NOMO-1 treated with DMSO at 0.1 percent for 48 hours (cell line): ENCODE data around the gene ZNF385B.

Experiments used
- DNase-seq: peaks from one replicate; lab custom pipeline; 2025; ENCODE audit not compliant: unreplicated experiment; lab: John Stamatoyannopoulos, UW

Gene ZNF385B

GRCh38 chr2:179686069-179686468, 175.3 kb downstream of the ZNF385B start:
- no peak for DNase-seq

DNA sequence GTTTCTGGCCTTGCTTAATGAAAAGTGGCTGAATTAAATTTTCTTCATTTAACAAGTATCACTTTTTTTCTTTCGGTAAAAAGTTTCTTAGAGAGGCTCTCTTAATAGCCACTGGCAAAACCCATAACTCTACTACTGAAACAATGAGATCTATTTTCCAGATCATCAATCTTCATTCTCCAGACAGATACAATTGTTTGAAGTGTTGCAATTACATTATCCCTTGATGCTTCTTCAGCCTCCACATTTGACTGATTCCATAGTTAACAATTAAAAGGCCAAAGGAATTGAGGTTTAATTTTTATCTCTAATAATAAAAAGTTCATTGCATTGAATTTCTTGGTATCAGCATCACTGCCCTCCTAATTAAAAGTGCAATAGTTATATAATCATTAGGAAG, 176.3 kb downstream of the ZNF385B start:
- no peak for DNase-seq

DNA sequence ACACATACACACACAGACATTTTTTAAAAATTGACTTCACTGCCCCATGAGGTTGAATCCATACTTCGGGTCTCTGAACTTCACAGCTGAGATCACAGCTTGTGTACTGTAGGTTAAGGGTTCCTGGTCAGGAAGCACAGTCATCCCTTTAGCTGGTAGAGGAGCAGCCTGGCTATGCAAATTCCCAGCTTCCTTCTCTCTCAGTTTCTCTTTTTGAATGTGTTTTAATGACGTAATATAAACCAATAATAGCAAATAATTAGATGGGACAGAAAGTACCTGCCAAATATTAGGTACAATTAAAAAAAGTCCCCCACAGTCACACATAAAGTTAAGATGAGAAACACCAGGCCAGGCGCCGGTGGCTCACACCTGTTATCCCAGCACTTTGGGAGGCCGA, 178.7 kb downstream of the ZNF385B start:
- DNase-seq: no peak

DNA sequence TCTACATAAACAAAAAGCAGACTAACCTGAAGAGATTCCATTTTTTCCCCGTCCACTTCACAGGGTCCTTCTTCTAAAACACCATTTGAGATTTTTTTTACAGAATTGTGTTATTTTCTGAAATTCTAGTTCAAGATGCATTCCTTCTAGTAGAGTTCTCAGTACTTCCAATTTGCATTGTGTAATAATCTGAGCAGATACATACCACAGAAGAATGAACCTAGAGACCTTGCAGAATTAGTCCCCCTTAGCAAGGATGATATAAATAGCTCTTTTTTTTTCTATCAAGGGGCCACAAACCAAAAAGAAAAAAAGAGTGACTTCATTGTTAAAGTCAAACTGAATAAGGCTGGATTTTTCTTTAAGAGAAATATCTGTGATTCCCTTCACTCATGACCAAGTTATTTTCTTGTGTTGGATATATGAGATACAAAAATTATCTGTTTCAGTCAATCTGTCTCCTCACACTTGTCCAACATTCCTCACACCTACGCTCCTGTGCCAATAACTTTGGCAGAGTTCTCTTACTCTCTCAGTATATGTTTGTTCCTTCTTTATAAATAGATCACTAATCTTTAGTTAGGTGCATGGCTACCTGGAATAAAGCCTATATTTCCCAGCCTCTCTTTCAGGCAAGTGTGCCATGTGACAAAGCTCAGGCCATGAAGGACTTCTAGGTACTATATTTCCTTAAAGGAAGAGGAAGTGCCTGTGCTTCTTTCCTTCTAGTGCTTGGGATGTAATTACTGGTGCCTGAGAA, 183.5 kb downstream of the ZNF385B start:
- no peak for DNase-seq

DNA sequence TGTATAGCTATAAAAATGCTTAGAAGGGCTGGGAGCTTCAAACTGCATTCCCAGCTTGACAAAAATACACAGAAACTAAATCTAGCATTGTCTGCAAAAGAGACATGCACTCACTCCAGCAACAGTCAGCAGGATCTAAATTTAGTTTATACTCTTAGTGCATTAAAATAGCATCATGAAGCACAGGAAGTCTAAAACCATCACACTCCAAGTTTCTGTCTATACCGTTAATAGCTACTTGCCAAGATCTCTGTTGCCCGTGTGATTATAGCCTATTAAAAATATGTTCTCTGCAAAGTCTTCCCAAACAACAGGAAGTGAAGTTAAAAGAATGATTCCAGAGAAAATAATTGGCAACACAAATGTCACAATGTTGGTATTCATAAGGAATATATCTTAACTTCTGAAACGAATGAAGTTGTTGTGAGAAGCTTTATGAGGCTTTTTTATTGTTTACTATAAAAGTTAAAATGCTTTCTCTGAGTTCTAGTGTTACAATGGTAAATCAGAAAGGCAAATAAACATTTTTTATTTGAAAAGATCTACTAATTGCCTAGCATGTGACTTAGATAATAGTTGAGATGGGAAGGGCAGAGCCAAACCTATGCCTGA, 184.2 kb downstream of the ZNF385B start:
- DNase-seq: no peak

- DNase-seq: no peak
Observed at GRCh38 chr2:179675435-179675834, 186.0 kb downstream of the ZNF385B start.

DNA sequence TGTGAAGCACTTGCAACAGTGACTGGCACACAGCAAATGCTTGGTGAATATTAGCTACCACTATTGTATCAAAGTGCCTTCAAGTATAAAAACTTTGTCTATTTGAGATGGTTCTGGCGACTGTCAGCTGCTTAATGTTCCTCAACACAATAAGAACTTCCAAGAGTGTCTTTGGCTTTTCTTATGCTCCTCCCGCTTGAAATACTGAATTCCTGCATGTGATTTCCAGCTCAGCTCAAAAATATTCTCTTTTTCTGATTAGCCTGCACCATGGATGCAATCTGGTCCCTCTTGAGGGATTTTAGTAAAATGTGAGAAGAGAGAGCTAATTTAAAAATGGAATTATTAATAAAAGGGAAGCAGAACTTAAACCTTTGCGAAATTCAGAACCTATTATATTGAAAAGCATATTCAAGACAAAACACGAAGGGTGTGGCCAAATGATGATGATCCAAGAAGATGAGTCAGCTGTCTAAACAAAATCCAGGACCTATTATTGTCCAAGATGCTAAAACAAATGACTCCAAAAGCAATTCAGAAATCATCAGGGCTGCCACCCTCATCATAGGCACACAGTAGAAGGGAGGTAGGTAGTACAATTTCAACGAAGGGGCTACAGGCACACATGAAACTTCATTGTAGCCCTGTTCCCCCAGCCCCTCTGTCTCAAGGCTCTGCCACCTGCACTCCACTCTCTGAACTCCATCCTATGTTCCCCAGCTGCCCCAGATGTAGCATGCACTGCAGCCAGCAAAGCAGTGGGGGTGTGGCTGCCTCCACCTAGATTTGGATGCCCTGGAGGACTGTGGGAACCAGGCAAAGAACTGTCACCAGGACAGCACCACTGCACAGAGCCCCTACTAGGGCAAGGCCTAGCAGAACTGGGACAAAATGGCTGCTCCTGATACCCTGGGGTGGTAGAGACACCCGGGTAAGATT, 190.1 kb downstream of the ZNF385B start:
- no peak for DNase-seq

DNA sequence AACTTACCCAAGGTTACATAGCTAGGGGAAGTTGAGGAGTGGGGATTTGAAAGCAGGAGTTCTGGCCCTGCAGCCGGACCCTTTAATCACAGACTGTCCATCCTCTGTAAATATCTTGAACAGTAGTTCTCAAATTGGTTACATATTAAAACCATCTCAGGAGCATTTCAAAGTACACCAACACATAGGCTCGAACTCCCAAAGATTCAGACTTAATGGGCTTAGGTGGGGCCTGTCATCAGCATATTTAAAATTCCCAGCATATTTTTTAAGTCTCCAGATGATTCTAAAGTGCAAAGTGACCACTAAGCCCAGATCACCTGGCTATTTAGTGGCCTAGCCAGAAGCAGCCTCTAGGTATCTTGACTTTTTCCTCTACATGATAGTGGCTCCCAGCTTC, 192.2 kb downstream of the ZNF385B start:
- no peak for DNase-seq

DNA sequence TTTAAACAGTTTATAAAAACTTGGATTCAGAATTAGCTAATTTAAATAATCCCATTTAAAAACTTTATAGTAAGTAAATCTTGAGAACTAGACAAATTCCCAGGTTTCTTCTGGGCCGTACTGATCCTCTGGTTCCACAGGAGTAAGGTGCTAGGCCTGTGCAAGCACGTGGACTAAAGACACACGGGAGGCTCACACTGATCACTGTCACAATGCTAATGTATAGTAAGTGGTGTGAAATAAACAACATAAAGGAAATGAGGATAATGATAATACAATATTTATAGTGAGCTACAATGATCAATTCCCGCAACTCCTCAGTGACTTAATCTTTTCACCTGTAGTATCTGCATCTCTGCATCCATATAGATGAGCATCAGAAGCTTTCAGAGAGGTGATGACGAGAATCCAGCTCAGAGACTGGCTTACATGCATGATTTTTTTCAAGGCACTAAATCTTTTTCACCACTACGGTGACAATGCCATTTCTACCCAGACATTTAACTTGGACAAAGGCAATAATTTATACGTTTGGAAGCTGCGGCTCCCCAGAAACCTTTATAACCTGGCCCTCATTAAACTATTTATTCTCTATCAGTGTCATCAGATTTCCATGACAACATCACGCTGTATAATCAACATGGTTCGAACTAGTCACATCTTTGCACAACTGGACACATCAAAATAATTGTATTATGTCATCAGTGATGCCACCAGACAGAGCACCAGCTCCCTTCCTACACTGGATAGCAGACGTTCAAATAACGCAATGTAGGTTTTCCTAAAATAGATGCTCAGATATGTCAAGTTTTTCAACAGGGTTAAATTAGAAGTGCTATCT, 196.2 kb downstream of the ZNF385B start:
- DNase-seq: no peak

DNA sequence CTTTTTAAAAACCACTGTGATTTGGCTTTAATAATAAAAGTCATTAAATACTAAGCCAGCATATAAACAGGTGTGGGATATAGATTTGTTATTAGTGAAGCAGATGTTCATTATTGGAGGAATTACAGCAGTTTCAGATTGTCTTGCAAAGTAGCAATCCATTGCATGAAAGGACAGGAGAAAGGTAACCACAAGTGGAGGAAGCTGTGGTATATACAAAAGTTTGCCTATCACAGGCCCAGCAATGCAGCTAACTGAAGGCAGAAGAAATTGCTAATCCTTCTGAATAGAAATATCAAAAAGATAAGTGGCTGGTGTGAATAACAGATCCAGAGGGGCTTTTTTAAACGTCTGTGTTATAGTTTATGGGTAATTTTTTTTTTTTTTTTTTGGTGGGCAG, 199.4 kb downstream of the ZNF385B start:
- DNase-seq: peak; percentile 16

- DNase-seq: no peak
Observed at GRCh38 chr2:179657068-179657595, 204.3 kb downstream of the ZNF385B start.

DNA sequence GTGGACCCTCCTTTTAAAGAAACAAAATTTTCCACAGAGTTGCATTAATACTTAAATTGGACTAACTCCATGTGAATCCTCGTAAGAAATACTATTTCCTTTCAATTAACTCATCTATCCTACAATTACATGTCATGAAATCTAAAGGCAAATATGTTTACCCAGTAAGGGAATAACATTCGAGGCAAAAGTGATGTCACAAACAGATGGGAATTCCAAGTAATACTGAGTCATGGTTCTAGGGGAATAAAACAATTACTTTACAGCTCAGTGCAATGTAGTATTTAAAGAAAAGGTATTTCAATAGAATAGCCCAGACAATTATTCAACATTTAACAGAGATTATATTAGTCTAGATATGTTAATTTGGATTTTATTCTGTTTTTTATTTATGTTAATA, 205.8 kb downstream of the ZNF385B start:
- DNase-seq: no peak

DNA sequence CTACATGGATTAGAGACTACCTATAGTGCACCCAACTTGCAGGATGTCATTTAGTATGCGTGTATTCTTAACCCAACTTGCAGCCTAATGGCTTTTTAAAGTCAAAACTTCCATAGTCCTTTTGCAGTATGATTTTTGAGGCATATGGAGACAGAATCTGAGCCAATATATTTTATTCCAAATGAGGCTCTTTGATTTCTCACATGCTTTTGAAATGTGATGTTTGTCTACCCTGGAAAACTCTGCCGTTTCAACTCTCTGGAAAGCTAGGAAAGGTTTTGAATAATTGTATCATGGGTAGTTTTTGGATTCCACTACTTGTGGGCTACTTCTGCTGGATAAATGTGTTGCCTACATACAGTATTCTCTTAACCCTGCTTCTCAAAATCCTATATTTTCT, 206.6 kb downstream of the ZNF385B start:
- no peak for DNase-seq

DNA sequence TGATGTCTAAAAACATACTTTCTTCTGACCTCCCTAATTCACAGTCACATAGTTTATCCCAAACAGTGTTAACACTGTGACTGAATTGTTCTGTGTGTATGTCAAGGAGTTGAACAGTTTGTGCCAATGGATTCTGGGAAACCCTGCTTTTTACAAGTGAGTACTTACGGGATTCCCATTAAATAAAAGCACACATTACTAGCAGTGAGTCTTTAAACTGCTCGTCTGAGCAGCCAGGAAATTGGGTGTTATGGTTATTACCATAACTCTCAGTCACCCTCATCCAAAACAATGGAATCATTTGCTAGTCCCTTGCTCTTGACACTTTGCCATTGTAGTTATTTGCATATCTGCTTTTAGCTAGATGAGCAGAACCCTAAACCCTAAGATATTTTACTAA, 209.1 kb downstream of the ZNF385B start:
- DNase-seq: no peak

DNA sequence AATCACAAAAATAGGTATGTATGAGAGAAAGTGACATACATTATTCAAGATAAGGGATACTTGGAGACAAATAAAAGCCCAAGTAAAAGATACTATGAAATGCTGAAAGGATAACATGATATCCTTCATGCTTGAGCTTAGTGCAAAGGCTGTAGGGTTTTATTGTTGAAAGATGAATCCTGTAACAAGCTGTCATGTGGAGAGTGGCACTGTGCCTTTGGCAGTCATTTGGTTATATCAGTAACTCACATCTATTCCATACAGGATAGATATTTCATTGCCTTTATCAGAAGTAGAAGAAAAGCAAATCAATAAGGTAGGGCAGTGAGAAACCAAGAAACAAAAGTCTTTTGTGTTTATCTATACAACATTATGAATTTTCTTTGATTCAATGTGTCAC, 211.0 kb downstream of the ZNF385B start:
- DNase-seq: no peak

GRCh38 chr2:179646862-179647587, 214.4 kb downstream of the ZNF385B start:
- DNase-seq: no peak

DNA sequence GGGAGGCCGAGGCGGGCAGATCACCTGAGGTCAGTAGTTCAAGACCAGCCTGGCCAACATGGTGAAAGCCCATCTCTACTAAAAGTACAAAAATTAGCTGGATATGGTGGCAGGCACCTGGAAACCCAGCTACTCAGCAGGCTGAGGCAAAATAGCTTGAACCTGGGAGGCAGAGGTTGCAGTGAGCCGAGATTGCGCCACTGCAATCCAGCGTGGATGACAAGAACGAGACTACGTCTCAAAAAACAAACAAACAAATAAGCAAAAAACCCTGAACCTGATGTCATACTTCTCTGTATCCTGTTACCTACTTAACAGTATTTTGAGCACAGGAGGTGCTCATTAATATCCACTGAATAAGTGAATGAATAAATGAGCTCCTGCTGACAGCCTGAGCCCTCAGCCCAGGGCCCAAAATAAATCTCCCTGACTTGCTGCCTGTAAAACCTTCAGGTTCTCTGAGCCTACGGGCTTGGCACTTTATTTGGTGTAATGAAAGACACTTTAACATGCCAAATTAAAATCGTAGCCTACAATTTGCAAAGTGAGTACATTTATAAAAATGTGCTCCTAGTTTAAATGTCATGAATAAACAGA, 215.1 kb downstream of the ZNF385B start:
- DNase-seq: no peak

DNA sequence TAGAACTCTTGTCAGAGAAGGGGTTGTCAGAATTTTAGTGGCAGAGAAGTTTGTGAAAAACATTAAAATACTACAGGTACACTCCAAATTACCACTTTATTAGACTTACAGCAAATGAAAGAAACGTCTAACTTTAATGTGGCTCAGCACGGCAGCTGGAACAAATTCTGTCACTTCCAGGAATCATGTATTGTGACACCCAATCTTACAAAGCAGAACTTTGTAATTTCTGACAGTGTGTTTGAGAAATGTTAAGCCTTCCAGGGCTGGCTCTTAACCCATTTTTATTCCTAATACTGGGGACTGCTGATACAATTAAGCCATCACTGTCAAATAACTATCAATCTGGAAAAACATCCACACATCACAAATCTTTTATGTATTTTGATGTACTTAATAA, 216.4 kb downstream of the ZNF385B start:
- no peak for DNase-seq

GRCh38 chr2:179642462-179642861, 218.9 kb downstream of the ZNF385B start:
- DNase-seq: no peak

GRCh38 chr2:179636995-179637394, 224.4 kb downstream of the ZNF385B start:
- DNase-seq: no peak
